Panc1 (cell line): ENCODE data around the gene RPP30. TPM values are rescaled to one million over a fixed set of nuclear protein-coding genes. Genes with fewer than 3 reads are reported as not detected.

Experiments used
- ATAC-seq: fragments of 200-7000 bp; cut with Tn5 transposase; 2 replicates; pipeline ENCODE4 v1.9.1; 2020; ENCODE audit warnings: mild to moderate bottlenecking, moderate library complexity
- BruUV-seq: library from RNA; stranded (reverse); fragments of 400-500 nt; replicated peaks from 2 replicates; lab custom pipeline; 2021; lab: Mats Ljungman, UMichigan
- CTCF ChIA-PET: fragments of 300-600 bp; sonication (Branson Sonifier 250); formaldehyde crosslinking; loops from one replicate; lab custom pipeline; 2022; ENCODE audit warnings: antibody characterized with exemption; lab: Charles Lee
- POLR2A ChIA-PET: fragments of 300-600 bp; sonication (Branson Sonifier 250); formaldehyde crosslinking; loops from one replicate; lab custom pipeline; 2022; ENCODE audit warnings: antibody characterized with exemption; lab: Charles Lee
- DNase-seq: peaks from one replicate; pipeline ENCODE4 v3.0.0-alpha.2; 2010; ENCODE audit warnings: low read depth, low spot score
- H3K27ac ChIP-seq: 2 replicates; pipeline ENCODE4 v1.5.1; 2011; ENCODE audit warnings: mild to moderate bottlenecking, low read length, inconsistent platforms
- H3K27me3 ChIP-seq: fragments of 200-500 bp; sonication (Bioruptor generic); 2 replicates; pipeline ENCODE4 v1.6.0; 2014; ENCODE audit warnings: low read length, inconsistent platforms; ENCODE audit not compliant: control insufficient read depth, insufficient read depth
- H3K36me3 ChIP-seq: fragments of 200-500 bp; sonication (Bioruptor generic); 2 replicates; pipeline ENCODE4 v1.5.1; 2014; ENCODE audit warnings: inconsistent platforms, mild to moderate bottlenecking, low read length, moderate library complexity; ENCODE audit not compliant: control insufficient read depth, insufficient read depth
- H3K4me1 ChIP-seq: 2 replicates; pipeline ENCODE4 v1.5.1; 2011; ENCODE audit warnings: inconsistent platforms, mild to moderate bottlenecking, low read length, moderate library complexity; ENCODE audit not compliant: control insufficient read depth, insufficient read depth
- H3K4me3 ChIP-seq, 2 experiments: 2 replicates each; pipeline ENCODE4 v1.5.1; 2011 to 2012; ENCODE audit warnings: low read depth in 2 of 2, low read length in 2 of 2, mild to moderate bottlenecking in 2 of 2, inconsistent platforms in 1 of 2, moderate library complexity in 1 of 2
- H3K9me3 ChIP-seq: fragments of 200-500 bp; sonication (Bioruptor generic); 2 replicates; pipeline ENCODE4 v1.5.1; 2014; ENCODE audit warnings: low read depth, mild to moderate bottlenecking, inconsistent platforms, low read length, moderate library complexity; ENCODE audit not compliant: control insufficient read depth, insufficient read depth
- CTCF ChIP-seq: fragments of 450-650 bp; IDR thresholded peaks from 2 replicates; pipeline ENCODE4 v1.5.1; 2017; ENCODE audit warnings: mild to moderate bottlenecking
- POLR2AphosphoS5 ChIP-seq: IDR thresholded peaks from 2 replicates; pipeline ENCODE4 v1.6.1; 2012; ENCODE audit warnings: mild to moderate bottlenecking, low read depth, low read length, moderate library complexity
- REST ChIP-seq, 2 experiments: IDR thresholded peaks; 2 replicates each; pipeline ENCODE4 v1.6.1; 2011 to 2012; ENCODE audit warnings: low read depth in 2 of 2, control low read depth in 1 of 2, low read length in 1 of 2, mild to moderate bottlenecking in 1 of 2, moderate library complexity in 1 of 2; ENCODE audit not compliant: insufficient read depth in 1 of 2
- SIN3A ChIP-seq: IDR thresholded peaks from 2 replicates; pipeline ENCODE4 v1.6.1; 2012; ENCODE audit warnings: low read depth, mild to moderate bottlenecking, low read length, moderate library complexity, borderline replicate concordance; ENCODE audit not compliant: insufficient read depth
- TCF7L2 ChIP-seq: IDR thresholded peaks from 2 replicates; pipeline ENCODE4 v1.6.1; 2011; ENCODE audit warnings: mild to moderate bottlenecking, low read depth, low read length, inconsistent platforms
- in situ Hi-C: cut with HindIII; loops from 2 replicates; pipeline ENCODE4 v1.10.0; 2016; ENCODE audit warnings: low sequenced_read_pairs, low pct_unique_long_range_greater_than_20kb
- intact Hi-C: fragments of 100-400 bp; cut with micrococcal nuclease; formaldehyde crosslinking; loops from one replicate; pipeline ENCODE4 v1.10.0; 2022; ENCODE audit not compliant: unreplicated experiment
- total RNA-seq: library from RNA; stranded (reverse); gene quantifications from one replicate; pipeline ENCODE4 v1.2.1, GENCODE V29; 2021; ENCODE audit not compliant: unreplicated experiment

The RPP30 gene
- total RNA-seq, 1 experiment from 2014 or later, result 59.0 TPM

- no TSS peak for BruUV-seq
- Histone ChIP-seq H3K27ac (no peak overlapping the region), H3K4me3 (no peak overlapping the region), H3K9me3 (no peaks in the 10 kb centered on the region), H3K36me3 (no peaks in the 10 kb centered on the region), H3K27me3 (no peaks in the 10 kb centered on the region; the same call in 1 of the 2 replicates), H3K4me1 (no peaks in the 10 kb centered on the region; the same call in 1 of the 2 replicates)
- TF ChIP-seq CTCF, result no peak
- TF ChIP-seq POLR2AphosphoS5, result no peak
- TF ChIP-seq REST (IDR thresholded peaks at IDR 0.05; ENCODE audit: insufficient read depth in 1 of 2, low read depth in 2 of 2, low read length in 1 of 2), result no peak
- no peak for TF ChIP-seq SIN3A
- no peak for TF ChIP-seq TCF7L2
- ATAC-seq (no peak), DNase-seq (no peak)
- in situ Hi-C loops (no loop called here), intact Hi-C loops (no loop called here)
- ChIA-PET CTCF (no interaction called here), POLR2A (interaction anchor here (0.6 kb wide), 1 partner anchor 28 kb away, joined by 8 read pairs; no protein-coding TSS in a partner anchor)
Observed at GRCh38 chr10:90914992-90915765, 43.4 kb downstream of the RPP30 start.

- CTCF ChIA-PET, result no interaction called here
- intact Hi-C loops, result no loop called here
- Histone ChIP-seq H3K27me3 (no peaks in the 10 kb centered on the region; the same call in 1 of the 2 replicates), H3K4me3 (no peak overlapping the region), H3K9me3 (no peaks in the 10 kb centered on the region), H3K27ac (no peak overlapping the region), H3K36me3 (no peaks in the 10 kb centered on the region), H3K4me1 (no peaks in the 10 kb centered on the region; the same call in 1 of the 2 replicates)
- no TSS peak for BruUV-seq
- in situ Hi-C loops, result no loop called here
- DNase-seq, result no peak
- TF ChIP-seq POLR2AphosphoS5 (no peak), TCF7L2 (no peak), REST (IDR thresholded peaks at IDR 0.05; ENCODE audit: insufficient read depth in 1 of 2, low read depth in 2 of 2, low read length in 1 of 2) (no peak), CTCF (no peak), SIN3A (no peak)
- POLR2A ChIA-PET, result no interaction called here
- no peak for ATAC-seq
Observed at GRCh38 chr10:90915766-90916075, 43.9 kb downstream of the RPP30 start.
